Mesenchymal stem cell (in vitro differentiated cells and primary cell): ENCODE results near the gene UBE2E2.
A peak's percentile ranks its signal among the peaks of the same experiment; 100 is the strongest.

Experiments used
- DNase-seq: peaks from one replicate; pipeline ENCODE4 v3.0.0-alpha.2; 2013
- H2AFZ ChIP-seq: one replicate; pipeline ENCODE4 v1.6.1; 2013; ENCODE audit warnings: low read depth, mild to moderate bottlenecking, control low read depth, inconsistent platforms, low read length, moderate library complexity
- H2AK5ac ChIP-seq: 2 replicates; pipeline ENCODE4 v1.6.1; 2013; ENCODE audit warnings: low read length, moderate library complexity, mild to moderate bottlenecking, inconsistent platforms; ENCODE audit not compliant: severe bottlenecking
- H2BK120ac ChIP-seq: one replicate; pipeline ENCODE4 v1.6.1; 2013; ENCODE audit warnings: low read depth, mild to moderate bottlenecking, inconsistent platforms, low read length, moderate library complexity
- H2BK12ac ChIP-seq, 2 experiments: one replicate each; pipeline ENCODE4 v1.6.1; 2013; ENCODE audit warnings: inconsistent platforms in 2 of 2, low read length in 2 of 2, mild to moderate bottlenecking in 2 of 2, moderate library complexity in 2 of 2, control low read depth in 1 of 2
- H2BK15ac ChIP-seq: one replicate; pipeline ENCODE4 v1.6.1; 2013; ENCODE audit warnings: mild to moderate bottlenecking, low read depth, inconsistent platforms; ENCODE audit not compliant: poor library complexity, severe bottlenecking
- H2BK5ac ChIP-seq: 2 replicates; pipeline ENCODE4 v1.6.1; 2013; ENCODE audit warnings: low read depth, mild to moderate bottlenecking, low read length, control low read depth, inconsistent platforms; ENCODE audit not compliant: poor library complexity, severe bottlenecking
- H3K14ac ChIP-seq, 2 experiments: one replicate each; pipeline ENCODE4 v1.6.1; 2013; ENCODE audit warnings: inconsistent platforms in 2 of 2, low read length in 2 of 2, control low read depth in 1 of 2, mild to moderate bottlenecking in 1 of 2, moderate library complexity in 1 of 2
- H3K18ac ChIP-seq, 2 experiments: one replicate each; pipeline ENCODE4 v1.6.1; 2013; ENCODE audit warnings: inconsistent platforms in 2 of 2, low read length in 2 of 2, control low read depth in 1 of 2, low read depth in 1 of 2, mild to moderate bottlenecking in 1 of 2
- H3K23ac ChIP-seq, 2 experiments: one replicate each; pipeline ENCODE4 v1.6.1; 2013; ENCODE audit warnings: inconsistent platforms in 2 of 2, low read length in 2 of 2, mild to moderate bottlenecking in 2 of 2, moderate library complexity in 2 of 2, control low read depth in 1 of 2
- H3K27ac ChIP-seq: 2 replicates; pipeline ENCODE4 v1.5.1; 2013; ENCODE audit warnings: mild to moderate bottlenecking, moderate library complexity, low read length, control low read depth, inconsistent platforms; ENCODE audit not compliant: poor library complexity, severe bottlenecking
- H3K27me3 ChIP-seq, 2 experiments: 2 replicates each; pipeline versions ENCODE4 v1.6.1 to v1.7.0; 2013; ENCODE audit warnings: low read length in 2 of 2, mild to moderate bottlenecking in 2 of 2, moderate library complexity in 2 of 2, control low read depth in 1 of 2, inconsistent platforms in 1 of 2; ENCODE audit not compliant: control insufficient read depth in 1 of 2, insufficient read depth in 1 of 2
- H3K36me3 ChIP-seq, 2 experiments: 2 replicates each; pipeline versions ENCODE4 v1.6.1 to v1.7.0; 2013; ENCODE audit warnings: low read length in 2 of 2, control low read depth in 1 of 2, inconsistent platforms in 1 of 2, low read depth in 1 of 2, mild to moderate bottlenecking in 1 of 2; ENCODE audit not compliant: insufficient read depth in 2 of 2, control insufficient read depth in 1 of 2
- H3K4ac ChIP-seq, 2 experiments: one replicate each; pipeline ENCODE4 v1.6.1; 2013; ENCODE audit warnings: inconsistent platforms in 2 of 2, low read length in 2 of 2, mild to moderate bottlenecking in 2 of 2, moderate library complexity in 2 of 2, control low read depth in 1 of 2, low read depth in 1 of 2
- H3K4me1 ChIP-seq: 2 replicates; pipeline ENCODE4 v1.6.1; 2013; ENCODE audit warnings: low read depth, low read length, control low read depth; ENCODE audit not compliant: control insufficient read depth, insufficient read depth
- H3K4me2 ChIP-seq: 2 replicates; pipeline ENCODE4 v1.6.1; 2013; ENCODE audit warnings: low read length, mild to moderate bottlenecking, inconsistent platforms; ENCODE audit not compliant: poor library complexity, severe bottlenecking
- H3K4me3 ChIP-seq, 2 experiments: 2 replicates each; pipeline versions ENCODE4 v1.5.1 to v1.7.0; 2013; ENCODE audit warnings: low read length in 2 of 2, mild to moderate bottlenecking in 2 of 2, control low read depth in 1 of 2, low read depth in 1 of 2; ENCODE audit not compliant: insufficient read depth in 1 of 2
- H3K79me1 ChIP-seq: replicated peaks from 2 replicates; pipeline ENCODE4 v1.6.1; 2013; ENCODE audit warnings: mild to moderate bottlenecking, control low read depth, low read length, inconsistent platforms; ENCODE audit not compliant: poor library complexity, severe bottlenecking
- H3K9ac ChIP-seq: 2 replicates; pipeline ENCODE4 v1.7.0; 2013; ENCODE audit warnings: mild to moderate bottlenecking, low read length, moderate library complexity
- H3K9me3 ChIP-seq: 2 replicates; pipeline ENCODE4 v1.7.0; 2013; ENCODE audit warnings: mild to moderate bottlenecking, low read length; ENCODE audit not compliant: control insufficient read depth
- H4K8ac ChIP-seq: one replicate; pipeline ENCODE4 v1.6.1; 2013; ENCODE audit warnings: inconsistent platforms, mild to moderate bottlenecking, low read length, moderate library complexity
- H4K91ac ChIP-seq: one replicate; pipeline ENCODE4 v1.6.1; 2013; ENCODE audit warnings: mild to moderate bottlenecking, low read length, inconsistent platforms
- WGBS: methylation state at CpG from one replicate; pipeline ENCODE4 v1.1.7; 2013; ENCODE audit warnings: mixed read lengths; 5-methylcytosine and 5-hydroxymethylcytosine counted together

Gene UBE2E2

DNA sequence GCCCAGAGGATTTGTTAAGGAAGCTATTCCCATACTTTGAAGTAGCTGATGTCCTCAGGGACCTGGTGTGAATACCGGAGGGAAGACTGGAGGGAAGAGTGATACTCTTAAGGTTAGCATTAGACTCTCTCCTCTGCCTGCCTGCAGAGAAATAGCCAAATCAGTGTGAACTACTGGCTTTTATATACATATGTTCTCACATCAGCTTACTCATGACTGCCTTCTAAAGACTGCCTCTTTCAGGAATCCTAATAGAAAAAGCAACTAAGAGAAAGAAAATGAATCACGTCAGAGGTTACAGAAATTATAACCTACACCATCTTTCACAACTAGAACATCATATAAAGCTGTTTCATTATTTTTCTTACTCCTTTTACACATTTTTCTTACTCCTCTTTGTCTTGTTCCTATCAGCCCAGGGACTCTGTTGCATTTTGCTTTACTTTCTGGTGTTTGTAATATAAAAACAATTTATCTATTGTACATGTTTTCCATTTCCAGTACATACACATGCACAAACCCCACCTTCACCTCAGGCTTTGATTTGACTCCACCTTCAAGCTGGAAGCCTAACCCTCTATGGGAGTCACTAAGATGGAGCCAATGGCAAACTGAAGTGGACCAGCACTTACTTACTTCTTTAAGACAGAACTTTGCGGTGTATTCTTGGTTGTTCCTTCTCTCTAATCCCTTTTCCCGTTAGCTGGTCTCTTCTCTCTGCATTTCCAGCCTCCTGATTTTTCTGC, 345.0 kb downstream of the UBE2E2 start:
- H3K4ac ChIP-seq: no peak overlapping the region
- WGBS: 98% methylated on average over 4 of the region's 4 CpGs

DNA sequence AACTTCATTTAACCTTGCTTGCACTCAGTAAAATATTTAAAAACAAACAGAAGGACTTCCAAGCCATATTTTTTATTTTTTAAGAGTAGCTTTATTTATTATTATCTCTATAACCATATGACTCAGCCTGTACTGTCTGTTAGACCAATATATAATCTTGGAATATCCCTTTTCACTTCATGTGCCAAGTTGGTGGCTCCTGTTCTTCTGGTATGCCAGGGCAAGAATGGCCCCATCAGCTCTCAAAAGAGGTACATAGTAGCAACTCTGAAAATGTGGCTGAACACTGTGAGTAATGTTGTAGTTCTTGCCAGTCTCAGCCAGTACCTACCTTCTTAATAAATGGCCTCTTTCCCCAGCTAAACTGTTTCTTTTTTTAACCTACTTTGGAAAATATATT, 345.6 kb downstream of the UBE2E2 start:
- Histone ChIP-seq H4K91ac (no peak overlapping the region), H3K9ac (no peak overlapping the region), H3K18ac (no peak overlapping the region), H3K79me1 (peaks cover 2% of the 10 kb centered on the region), H3K23ac (no peak overlapping the region), H3K27ac (no peak overlapping the region), H4K8ac (no peak overlapping the region), H2BK120ac (no peak overlapping the region), H2AFZ (no peak overlapping the region), H3K14ac (no peak overlapping the region), H2BK12ac (no peak overlapping the region), H2BK5ac (no peak overlapping the region), H3K9me3 (no peaks in the 10 kb centered on the region), H2BK15ac (no peak overlapping the region), H3K27me3 (no peaks in the 10 kb centered on the region), H2AK5ac (no peak overlapping the region), H3K4ac (no peak overlapping the region), H3K36me3 (no peaks in the 10 kb centered on the region), H3K4me1 (no peaks in the 10 kb centered on the region), H3K4me2 (no peak overlapping the region), H3K4me3 (no peak overlapping the region)
- no peak for DNase-seq

More for the DNA sequence above, 345.0 kb downstream of the UBE2E2 start:
- no peak overlapping the region for H3K23ac ChIP-seq
- no peak overlapping the region for H2AK5ac ChIP-seq
- H3K36me3 ChIP-seq: no peaks in the 10 kb centered on the region
- H3K27me3 ChIP-seq: no peaks in the 10 kb centered on the region
- H4K91ac ChIP-seq: no peak overlapping the region
- DNase-seq: no peak
- H3K18ac ChIP-seq: no peak overlapping the region
- no peak overlapping the region for H3K4me2 ChIP-seq
- no peak overlapping the region for H2AFZ ChIP-seq
- H3K9me3 ChIP-seq: no peaks in the 10 kb centered on the region
- H3K27ac ChIP-seq: no peak overlapping the region
- H2BK15ac ChIP-seq: no peak overlapping the region
- H2BK5ac ChIP-seq: no peak overlapping the region
- H3K4me1 ChIP-seq: no peaks in the 10 kb centered on the region
- no peak overlapping the region for H2BK12ac ChIP-seq
- H4K8ac ChIP-seq: no peak overlapping the region
- H3K79me1 ChIP-seq: peaks cover 2% of the 10 kb centered on the region
- no peak overlapping the region for H3K14ac ChIP-seq
- H3K4me3 ChIP-seq: no peak overlapping the region
- H3K9ac ChIP-seq: no peak overlapping the region
- no peak overlapping the region for H2BK120ac ChIP-seq

- no peak overlapping the region for H3K27ac ChIP-seq
- no peak overlapping the region for H3K4me3 ChIP-seq
- H3K9me3 ChIP-seq: no peaks in the 10 kb centered on the region
- no peak overlapping the region for H2BK12ac ChIP-seq
- H3K4me2 ChIP-seq: no peak overlapping the region
- no peak overlapping the region for H3K14ac ChIP-seq
- 95% methylated on average over 8 of the region's 8 CpGs for WGBS
- H3K18ac ChIP-seq: no peak overlapping the region
- H4K8ac ChIP-seq: no peak overlapping the region
- H3K27me3 ChIP-seq: no peaks in the 10 kb centered on the region
- H3K4me1 ChIP-seq: peaks cover 1% of the 10 kb centered on the region
- no peak overlapping the region for H2AK5ac ChIP-seq
- H2BK120ac ChIP-seq: no peak overlapping the region
- no peak overlapping the region for H2BK5ac ChIP-seq
- peaks cover 2% of the 10 kb centered on the region for H3K79me1 ChIP-seq
- no peaks in the 10 kb centered on the region for H3K36me3 ChIP-seq
- no peak overlapping the region for H3K23ac ChIP-seq
- no peak overlapping the region for H3K9ac ChIP-seq
- H2AFZ ChIP-seq: no peak overlapping the region
- no peak overlapping the region for H4K91ac ChIP-seq
- no peak overlapping the region for H3K4ac ChIP-seq
- no peak for DNase-seq
- no peak overlapping the region for H2BK15ac ChIP-seq
Observed at GRCh38 chr3:23549148-23549910, 346.2 kb downstream of the UBE2E2 start.

GRCh38 chr3:23550402-23550801, 347.3 kb downstream of the UBE2E2 start:
- H3K9ac ChIP-seq: no peak overlapping the region
- H3K9me3 ChIP-seq: no peaks in the 10 kb centered on the region
- peak overlapping the region; percentile 59 for H2AK5ac ChIP-seq
- no peak overlapping the region for H4K8ac ChIP-seq
- no peak overlapping the region for H2AFZ ChIP-seq
- H2BK12ac ChIP-seq: no peak overlapping the region
- no peak overlapping the region for H3K4me2 ChIP-seq
- no peak overlapping the region for H3K18ac ChIP-seq
- H3K4ac ChIP-seq: no peak overlapping the region
- WGBS: no CpG with 5 or more reads among the region's 1 CpG
- peaks cover 2% of the 10 kb centered on the region for H3K79me1 ChIP-seq
- no peak for DNase-seq
- no peak overlapping the region for H4K91ac ChIP-seq
- H3K14ac ChIP-seq: no peak overlapping the region
- H2BK120ac ChIP-seq: no peak overlapping the region
- no peaks in the 10 kb centered on the region for H3K36me3 ChIP-seq
- no peak overlapping the region for H3K23ac ChIP-seq
- no peak overlapping the region for H2BK15ac ChIP-seq
- peaks cover 1% of the 10 kb centered on the region for H3K4me1 ChIP-seq
- no peak overlapping the region for H3K27ac ChIP-seq
- H3K27me3 ChIP-seq: no peaks in the 10 kb centered on the region
- H3K4me3 ChIP-seq: no peak overlapping the region
- H2BK5ac ChIP-seq: no peak overlapping the region
